ENCODE results near the gene DGUOK.

DNA sequence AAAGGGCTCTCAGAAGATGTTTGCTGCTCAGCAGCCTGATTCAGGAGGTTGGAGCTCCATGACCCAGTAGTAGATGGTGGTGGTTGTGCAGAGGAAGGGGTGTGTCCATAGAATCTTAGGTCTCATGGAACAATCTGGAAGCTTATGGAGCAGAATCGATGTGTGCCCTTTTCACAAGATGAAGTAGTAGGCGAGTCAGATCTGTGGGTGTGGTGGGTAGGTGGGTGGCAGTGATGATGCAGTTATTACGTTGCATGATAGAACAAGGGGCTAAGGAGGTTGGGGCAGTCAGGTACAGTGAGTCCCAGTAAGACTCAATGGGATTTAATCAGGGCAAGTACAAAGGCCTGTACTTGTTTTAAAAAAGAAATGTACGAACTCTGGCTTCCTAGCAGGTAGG, 67.1 kb downstream of the DGUOK start:
- TF ChIP-seq EP300 (IDR thresholded peaks at IDR 0.05), result no peak
- TF ChIP-seq, protein P1, sequence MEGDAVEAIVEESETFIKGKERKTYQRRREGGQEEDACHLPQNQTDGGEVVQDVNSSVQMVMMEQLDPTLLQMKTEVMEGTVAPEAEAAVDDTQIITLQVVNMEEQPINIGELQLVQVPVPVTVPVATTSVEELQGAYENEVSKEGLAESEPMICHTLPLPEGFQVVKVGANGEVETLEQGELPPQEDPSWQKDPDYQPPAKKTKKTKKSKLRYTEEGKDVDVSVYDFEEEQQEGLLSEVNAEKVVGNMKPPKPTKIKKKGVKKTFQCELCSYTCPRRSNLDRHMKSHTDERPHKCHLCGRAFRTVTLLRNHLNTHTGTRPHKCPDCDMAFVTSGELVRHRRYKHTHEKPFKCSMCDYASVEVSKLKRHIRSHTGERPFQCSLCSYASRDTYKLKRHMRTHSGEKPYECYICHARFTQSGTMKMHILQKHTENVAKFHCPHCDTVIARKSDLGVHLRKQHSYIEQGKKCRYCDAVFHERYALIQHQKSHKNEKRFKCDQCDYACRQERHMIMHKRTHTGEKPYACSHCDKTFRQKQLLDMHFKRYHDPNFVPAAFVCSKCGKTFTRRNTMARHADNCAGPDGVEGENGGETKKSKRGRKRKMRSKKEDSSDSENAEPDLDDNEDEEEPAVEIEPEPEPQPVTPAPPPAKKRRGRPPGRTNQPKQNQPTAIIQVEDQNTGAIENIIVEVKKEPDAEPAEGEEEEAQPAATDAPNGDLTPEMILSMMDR (IDR thresholded peaks at IDR 0.05), result no peak
